Measurements from ENCODE around the gene CCDC179.

Gene CCDC179

GRCh38 chr11:22860241-22860640 lies at the start of gene CCDC179:
TSS of gene CCDC179 (minus strand) at chr11:22860474. CDS start at chr11:22860421, 53 bp downstream.
- ATAC-seq (ENCODE audit: low read depth), result no peak
- no peaks in the 10 kb centered on the region for H3K27me3 Mint-ChIP-seq
- DNase-seq (ENCODE audit: low spot score in 2 of 2), result no peak
- peaks cover 3% of the 10 kb centered on the region for H3K9me3 Mint-ChIP-seq
- H3K4me1 Mint-ChIP-seq, result no peaks in the 10 kb centered on the region
- peaks cover 2% of the 10 kb centered on the region for H3K36me3 Mint-ChIP-seq
- H3K4me3 Mint-ChIP-seq, result no peak within 1 kb of the TSS
- H3K27ac Mint-ChIP-seq, result no peak within 1 kb of the TSS

GRCh38 chr11:22903782-22904181 lies 43.5 kb upstream of the CCDC179 start:
- Mint-ChIP-seq H3K9me3 (no peaks in the 10 kb centered on the region), H3K36me3 (no peaks in the 10 kb centered on the region), H3K27ac (no peak overlapping the region), H3K4me3 (no peak overlapping the region), H3K4me1 (no peaks in the 10 kb centered on the region), H3K27me3 (peaks cover 2% of the 10 kb centered on the region)
- ATAC-seq (ENCODE audit: low read depth) (no peak), DNase-seq (ENCODE audit: low spot score in 2 of 2) (no peak)

DNA sequence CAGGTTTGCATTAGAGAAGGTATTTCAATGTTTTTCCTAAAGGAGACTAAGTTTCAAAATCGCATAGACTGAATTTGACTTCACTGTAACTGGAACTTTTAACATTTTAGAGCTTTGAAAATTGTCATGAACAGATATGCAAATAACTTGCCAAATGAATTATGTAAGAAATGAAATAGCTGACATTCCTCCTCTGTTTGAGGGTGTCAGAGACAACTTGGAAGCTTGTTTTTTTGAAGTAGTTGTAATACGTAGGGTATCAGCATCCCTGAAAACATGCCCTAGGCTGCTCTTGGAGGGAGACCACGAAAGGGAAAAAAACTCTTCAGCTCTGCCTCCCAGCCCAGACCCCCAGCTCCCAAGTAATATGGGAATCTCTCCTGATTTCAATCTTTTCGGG lies 41.3 kb upstream of the CCDC179 start:
- Mint-ChIP-seq H3K4me3 (no peak overlapping the region), H3K4me1 (no peaks in the 10 kb centered on the region), H3K27ac (no peak overlapping the region), H3K9me3 (no peaks in the 10 kb centered on the region), H3K27me3 (peaks cover 2% of the 10 kb centered on the region), H3K36me3 (no peaks in the 10 kb centered on the region)
- DNase-seq (ENCODE audit: low spot score in 2 of 2), result no peak
- ATAC-seq (ENCODE audit: low read depth), result no peak

DNA sequence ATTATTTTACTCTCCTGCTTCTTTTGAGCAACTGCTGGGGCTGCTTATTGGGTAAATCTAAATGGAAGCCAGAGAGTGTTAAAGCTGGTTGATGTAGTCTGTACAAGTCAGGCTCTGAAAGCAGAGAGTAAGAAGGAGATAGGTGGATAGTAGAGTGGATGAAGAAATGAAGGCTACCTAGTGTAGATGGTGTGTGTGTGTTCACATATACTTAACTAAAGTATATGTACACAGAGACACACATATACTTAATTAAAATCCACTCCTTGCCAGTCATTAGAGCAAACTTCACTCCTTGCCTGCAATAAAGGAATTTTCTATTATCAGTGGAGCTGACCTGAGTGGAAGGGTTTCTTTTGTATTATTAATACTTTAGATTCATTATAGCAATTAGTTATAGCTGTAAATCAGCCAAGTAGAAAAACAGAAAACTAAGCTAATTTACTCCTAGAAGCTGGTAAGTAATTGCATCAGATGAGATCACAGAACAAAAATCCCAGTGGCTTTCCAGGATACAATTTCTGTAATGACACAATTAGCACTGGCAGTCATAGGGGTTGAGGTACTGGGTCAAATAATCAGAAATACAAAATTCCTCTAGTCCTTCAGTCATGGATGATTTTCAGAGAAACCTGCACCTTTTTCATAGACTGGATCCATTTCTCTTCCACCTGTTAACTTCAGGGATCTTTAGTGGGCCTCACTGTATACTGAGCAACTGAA lies 40.7 kb upstream of the CCDC179 start:
- Mint-ChIP-seq H3K4me1 (no peaks in the 10 kb centered on the region), H3K4me3 (no peak overlapping the region), H3K9me3 (no peaks in the 10 kb centered on the region), H3K36me3 (no peaks in the 10 kb centered on the region), H3K27ac (no peak overlapping the region), H3K27me3 (no peaks in the 10 kb centered on the region)
- DNase-seq (ENCODE audit: low spot score in 2 of 2), result no peak
- no peak for ATAC-seq (ENCODE audit: low read depth)

- Mint-ChIP-seq H3K27ac (no peak overlapping the region), H3K27me3 (no peaks in the 10 kb centered on the region), H3K36me3 (no peaks in the 10 kb centered on the region), H3K9me3 (no peaks in the 10 kb centered on the region), H3K4me3 (no peak overlapping the region), H3K4me1 (no peaks in the 10 kb centered on the region)
- ATAC-seq (ENCODE audit: low read depth), result no peak
- no peak for DNase-seq (ENCODE audit: low spot score in 2 of 2)
These were observed 37.8 kb upstream of the CCDC179 start for GRCh38 chr11:22898036-22898435.

- no peaks in the 10 kb centered on the region for H3K4me1 Mint-ChIP-seq
- H3K4me3 Mint-ChIP-seq, result no peak overlapping the region
- no peak for DNase-seq (ENCODE audit: low spot score in 2 of 2)
- no peak overlapping the region for H3K27ac Mint-ChIP-seq
- H3K27me3 Mint-ChIP-seq, result no peaks in the 10 kb centered on the region
- H3K36me3 Mint-ChIP-seq, result no peaks in the 10 kb centered on the region
- H3K9me3 Mint-ChIP-seq, result no peaks in the 10 kb centered on the region
- ATAC-seq (ENCODE audit: low read depth), result no peak
These were observed 30.0 kb upstream of the CCDC179 start for GRCh38 chr11:22890227-22890626.

DNA sequence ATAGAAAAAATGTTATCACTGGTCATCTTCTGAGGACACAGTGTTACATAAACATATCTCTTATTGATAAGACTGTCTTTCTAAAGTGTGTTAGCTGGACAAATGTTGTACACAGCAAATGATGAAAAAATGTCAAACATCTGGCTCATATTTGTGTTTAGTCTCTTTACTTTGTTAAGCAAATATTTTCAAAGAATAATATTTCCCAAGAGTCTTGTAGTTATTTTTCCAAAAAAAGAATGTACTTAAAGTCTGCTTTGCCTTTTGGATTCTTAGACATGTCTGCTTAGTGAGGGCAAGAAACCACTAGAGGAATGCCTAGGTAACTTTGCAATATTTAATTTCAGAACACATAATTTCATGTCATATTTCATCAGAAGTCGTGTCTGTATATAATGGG lies 23.9 kb upstream of the CCDC179 start:
- no peaks in the 10 kb centered on the region for H3K9me3 Mint-ChIP-seq
- DNase-seq (ENCODE audit: low spot score in 2 of 2) (no peak), ATAC-seq (ENCODE audit: low read depth) (no peak)
- no peak overlapping the region for H3K4me3 Mint-ChIP-seq
- H3K36me3 Mint-ChIP-seq, result no peaks in the 10 kb centered on the region
- no peaks in the 10 kb centered on the region for H3K4me1 Mint-ChIP-seq
- no peak overlapping the region for H3K27ac Mint-ChIP-seq
- H3K27me3 Mint-ChIP-seq, result no peaks in the 10 kb centered on the region

GRCh38 chr11:22879630-22880029 lies 19.4 kb upstream of the CCDC179 start:
- H3K9me3 Mint-ChIP-seq, result no peaks in the 10 kb centered on the region
- H3K27me3 Mint-ChIP-seq, result no peaks in the 10 kb centered on the region
- no peak for DNase-seq (ENCODE audit: low spot score in 2 of 2)
- no peaks in the 10 kb centered on the region for H3K36me3 Mint-ChIP-seq
- no peaks in the 10 kb centered on the region for H3K4me1 Mint-ChIP-seq
- ATAC-seq (ENCODE audit: low read depth), result no peak
- no peak overlapping the region for H3K4me3 Mint-ChIP-seq
- no peak overlapping the region for H3K27ac Mint-ChIP-seq

- no peaks in the 10 kb centered on the region for H3K36me3 Mint-ChIP-seq
- DNase-seq (ENCODE audit: low spot score in 2 of 2) (no peak), ATAC-seq (ENCODE audit: low read depth) (no peak)
- no peak overlapping the region for H3K27ac Mint-ChIP-seq
- H3K27me3 Mint-ChIP-seq, result no peaks in the 10 kb centered on the region
- H3K4me1 Mint-ChIP-seq, result no peaks in the 10 kb centered on the region
- no peaks in the 10 kb centered on the region for H3K9me3 Mint-ChIP-seq
- H3K4me3 Mint-ChIP-seq, result no peak overlapping the region
These were observed 18.3 kb upstream of the CCDC179 start for GRCh38 chr11:22878604-22879003.

DNA sequence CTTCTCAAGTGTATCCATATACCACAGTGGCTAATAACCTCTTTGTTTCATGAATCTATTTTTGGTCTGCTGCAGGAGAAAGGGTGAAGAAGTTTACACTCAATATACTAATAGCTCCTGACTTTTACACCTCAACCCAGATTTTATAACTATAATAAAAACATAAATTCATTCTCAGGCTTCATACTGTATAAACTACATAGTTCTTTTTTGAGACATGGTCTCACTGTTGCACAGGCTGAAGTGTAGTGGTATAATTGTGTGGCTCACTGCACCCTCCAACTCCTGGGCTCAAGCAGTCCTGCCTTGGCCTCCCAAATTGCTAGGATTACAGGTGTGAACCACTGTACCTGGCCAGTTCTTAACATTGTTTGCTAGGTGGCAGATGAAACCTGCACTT lies 17.8 kb upstream of the CCDC179 start:
- H3K4me3 Mint-ChIP-seq, result no peak overlapping the region
- H3K36me3 Mint-ChIP-seq, result no peaks in the 10 kb centered on the region
- no peaks in the 10 kb centered on the region for H3K4me1 Mint-ChIP-seq
- no peak overlapping the region for H3K27ac Mint-ChIP-seq
- no peaks in the 10 kb centered on the region for H3K27me3 Mint-ChIP-seq
- ATAC-seq (ENCODE audit: low read depth) (no peak), DNase-seq (ENCODE audit: low spot score in 2 of 2) (no peak)
- H3K9me3 Mint-ChIP-seq, result no peaks in the 10 kb centered on the region

- H3K4me3 Mint-ChIP-seq, result no peak overlapping the region
- H3K4me1 Mint-ChIP-seq, result no peaks in the 10 kb centered on the region
- H3K27me3 Mint-ChIP-seq, result no peaks in the 10 kb centered on the region
- no peaks in the 10 kb centered on the region for H3K9me3 Mint-ChIP-seq
- H3K27ac Mint-ChIP-seq, result no peak overlapping the region
- peak; percentile 88 for ATAC-seq (ENCODE audit: low read depth)
- no peaks in the 10 kb centered on the region for H3K36me3 Mint-ChIP-seq
- DNase-seq (ENCODE audit: low spot score in 2 of 2), result peak; percentile 50 to 55
These were observed 15.7 kb upstream of the CCDC179 start for GRCh38 chr11:22875869-22876473.

GRCh38 chr11:22869325-22869724 lies 9.1 kb upstream of the CCDC179 start:
- H3K27me3 Mint-ChIP-seq, result no peaks in the 10 kb centered on the region
- H3K4me3 Mint-ChIP-seq, result no peak overlapping the region
- ATAC-seq (ENCODE audit: low read depth), result no peak

GRCh38 chr11:22859756-22860155 lies 518 bp downstream of the CCDC179 start:
- peaks cover 2% of the 10 kb centered on the region for H3K36me3 Mint-ChIP-seq
- no peak for ATAC-seq (ENCODE audit: low read depth)
- no peaks in the 10 kb centered on the region for H3K27me3 Mint-ChIP-seq
- H3K4me1 Mint-ChIP-seq, result no peaks in the 10 kb centered on the region
- peaks cover 3% of the 10 kb centered on the region for H3K9me3 Mint-ChIP-seq
- H3K27ac Mint-ChIP-seq, result no peak overlapping the region
- H3K4me3 Mint-ChIP-seq, result no peak overlapping the region
- DNase-seq (ENCODE audit: low spot score in 2 of 2), result no peak

More at GRCh38 chr11:22869325-22869724, 9.1 kb upstream of the CCDC179 start:
- DNase-seq (ENCODE audit: low spot score in 2 of 2), result no peak
- Mint-ChIP-seq H3K27ac (no peak overlapping the region), H3K4me1 (no peaks in the 10 kb centered on the region), H3K36me3 (peaks cover 5% of the 10 kb centered on the region), H3K9me3 (no peaks in the 10 kb centered on the region)

GRCh38 chr11:22851477-22851876 lies 8.8 kb downstream of the CCDC179 start:
- ATAC-seq (ENCODE audit: low read depth), result no peak
- Mint-ChIP-seq H3K4me3 (no peak overlapping the region), H3K9me3 (peaks cover 2% of the 10 kb centered on the region), H3K36me3 (peaks cover 3% of the 10 kb centered on the region), H3K27ac (no peak overlapping the region), H3K27me3 (no peaks in the 10 kb centered on the region), H3K4me1 (no peaks in the 10 kb centered on the region)
- DNase-seq (ENCODE audit: low spot score in 2 of 2), result no peak

DNA sequence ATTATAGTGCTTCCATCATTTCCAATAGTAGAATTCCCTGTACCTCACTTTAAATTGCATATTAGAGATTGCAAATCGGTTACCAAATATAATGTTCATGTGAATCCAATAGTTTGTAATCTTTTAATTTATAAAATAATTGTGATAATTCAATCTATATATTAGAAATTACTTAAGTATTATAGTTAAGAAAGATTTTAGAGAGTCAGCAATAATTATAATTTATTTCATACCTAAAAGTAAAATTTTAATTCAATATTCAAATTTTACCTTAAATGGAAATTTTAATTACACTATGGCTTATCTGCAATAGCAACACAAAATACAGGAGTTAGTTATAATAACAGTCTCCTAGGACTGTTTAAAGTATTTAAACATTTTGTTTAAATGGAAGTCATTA lies 13.5 kb downstream of the CCDC179 start:
- H3K27ac Mint-ChIP-seq, result no peak overlapping the region
- peaks cover 6% of the 10 kb centered on the region for H3K36me3 Mint-ChIP-seq
- H3K4me1 Mint-ChIP-seq, result peaks cover 2% of the 10 kb centered on the region
- DNase-seq (ENCODE audit: low spot score in 2 of 2) (no peak), ATAC-seq (ENCODE audit: low read depth) (no peak)
- no peaks in the 10 kb centered on the region for H3K9me3 Mint-ChIP-seq
- no peaks in the 10 kb centered on the region for H3K27me3 Mint-ChIP-seq
- no peak overlapping the region for H3K4me3 Mint-ChIP-seq
